ENCODE measurements around the gene DNAJA4.

The DNAJA4 gene

GRCh38 chr15:78284758-78285157 lies 20.4 kb downstream of the DNAJA4 start:
- DNase-seq, result no peak

- no peak for DNase-seq
Observed at GRCh38 chr15:78290222-78290621, 25.9 kb downstream of the DNAJA4 start.

GRCh38 chr15:78291052-78291451 lies 26.7 kb downstream of the DNAJA4 start:
- no peak for DNase-seq

DNA sequence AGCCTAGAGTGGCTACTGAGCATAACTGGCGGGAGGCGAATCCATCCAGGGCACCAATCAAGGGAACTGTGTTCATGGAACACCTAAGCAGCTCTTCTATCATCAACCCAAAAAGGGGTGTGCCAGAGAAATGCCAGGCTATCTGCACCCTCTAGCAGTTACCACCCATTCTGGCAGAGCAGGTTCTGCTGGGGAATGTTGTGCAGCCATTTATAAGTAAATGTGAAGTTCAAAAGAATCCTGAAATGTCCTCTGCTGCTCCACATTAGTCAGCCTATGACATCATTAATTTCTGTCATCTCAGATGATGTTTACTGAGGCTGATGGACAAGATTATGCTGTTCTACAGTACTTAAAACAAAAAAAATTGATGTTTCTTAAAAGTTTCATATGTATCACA lies 27.3 kb downstream of the DNAJA4 start:
- no peak for DNase-seq

DNA sequence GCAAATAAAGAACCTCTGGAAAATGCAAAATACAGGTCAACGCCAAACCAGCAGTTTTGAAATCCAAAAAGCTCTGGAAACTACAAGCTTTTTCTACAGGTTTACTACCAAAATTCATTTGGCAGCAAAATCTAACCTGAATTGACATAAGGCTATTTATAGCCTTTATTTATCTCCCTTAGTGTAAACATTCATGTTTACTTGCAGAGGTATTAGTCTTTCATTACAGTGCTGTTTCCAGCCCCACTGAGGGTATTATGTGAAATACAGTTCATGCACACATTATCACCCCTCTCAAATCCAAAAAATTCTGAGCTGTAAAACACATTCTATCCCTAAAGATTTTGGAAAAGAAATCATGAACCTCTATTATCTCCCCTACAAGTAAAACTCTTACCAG lies 27.9 kb downstream of the DNAJA4 start:
- no peak for DNase-seq

DNA sequence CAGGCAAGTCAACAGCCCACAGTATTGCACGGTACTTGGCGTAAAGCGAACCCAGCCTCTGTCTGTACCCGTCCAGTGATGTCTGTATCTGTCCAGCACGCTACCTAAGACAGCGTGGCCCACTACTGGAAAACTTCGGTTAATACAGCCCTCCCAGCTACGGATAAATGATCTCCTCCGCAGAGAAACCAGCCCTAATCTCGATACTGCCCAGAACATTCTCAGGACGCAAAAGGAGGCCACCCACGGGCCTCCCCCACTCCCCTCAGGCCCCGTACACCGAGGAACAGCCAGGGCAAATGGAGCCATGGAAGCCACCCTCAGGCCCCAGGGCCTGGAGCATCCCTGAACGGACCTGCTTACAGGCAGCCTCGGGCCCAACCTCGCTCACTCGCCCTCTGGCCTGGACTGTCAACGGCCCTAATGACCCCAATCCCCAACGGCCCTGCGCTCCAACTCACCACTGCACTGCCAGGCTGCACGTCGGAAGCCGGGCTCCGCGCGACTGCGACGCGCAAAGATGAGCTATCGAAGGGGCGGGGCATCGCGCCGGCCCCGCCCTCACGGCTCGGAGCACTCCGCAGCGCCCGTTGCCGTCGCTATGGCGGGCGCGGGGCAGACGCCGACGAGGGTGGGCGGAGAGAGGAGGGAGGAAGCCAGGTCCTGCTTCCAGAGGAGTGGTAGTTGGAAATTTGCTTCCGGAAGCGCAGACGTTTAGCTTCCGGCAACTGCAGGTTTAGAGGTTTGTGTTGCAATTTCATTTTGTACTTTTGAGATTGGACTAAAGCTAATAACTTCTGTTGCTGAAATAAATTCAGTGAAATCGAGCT lies 35.0 kb downstream of the DNAJA4 start, which contains the start of gene SKIC8:
SKIC8 (minus strand) TSS at position 509 of the 830 bp plus-strand sequence. CDS start 3,923 bp downstream, outside the sequence.
- DNase-seq, result peak; percentile 94

DNA sequence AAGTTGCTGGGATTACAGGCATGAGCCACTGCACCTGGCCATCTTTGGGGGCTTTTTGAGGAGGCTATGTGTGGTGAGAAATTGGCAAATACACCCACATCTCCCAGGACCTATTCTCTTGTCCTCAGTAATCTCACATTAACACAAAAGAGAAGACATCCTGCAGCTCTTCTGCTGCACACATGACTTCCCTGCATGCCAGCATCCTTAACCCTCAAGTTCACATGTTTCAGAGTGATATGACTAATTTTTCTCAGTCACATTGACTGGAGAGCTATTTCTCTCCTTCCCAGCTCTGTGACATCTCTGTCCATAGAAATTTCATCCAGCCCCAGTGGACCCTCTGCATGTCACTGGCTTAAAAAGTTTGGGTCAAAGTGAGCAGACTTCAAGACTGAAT lies 37.0 kb downstream of the DNAJA4 start:
- no peak for DNase-seq

DNA sequence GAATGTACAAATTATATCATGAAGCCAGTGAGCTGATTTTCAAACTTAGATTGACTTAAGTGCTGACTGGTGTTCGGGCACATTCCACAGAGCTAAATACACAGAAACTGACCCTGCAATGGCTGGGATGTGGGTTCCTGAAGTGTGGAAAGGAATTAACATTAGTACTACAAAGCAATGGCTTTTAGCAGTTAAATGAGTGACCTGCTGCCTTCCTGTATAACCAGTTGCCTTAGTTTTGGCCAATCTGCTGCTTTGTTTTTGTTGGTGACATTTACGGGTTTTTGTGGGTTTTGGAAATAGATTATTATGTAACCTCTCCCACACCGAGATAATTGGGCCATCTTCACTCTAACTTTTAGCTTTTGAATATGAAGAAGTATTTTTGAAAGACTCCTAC lies 37.5 kb downstream of the DNAJA4 start:
- DNase-seq, result no peak

DNA sequence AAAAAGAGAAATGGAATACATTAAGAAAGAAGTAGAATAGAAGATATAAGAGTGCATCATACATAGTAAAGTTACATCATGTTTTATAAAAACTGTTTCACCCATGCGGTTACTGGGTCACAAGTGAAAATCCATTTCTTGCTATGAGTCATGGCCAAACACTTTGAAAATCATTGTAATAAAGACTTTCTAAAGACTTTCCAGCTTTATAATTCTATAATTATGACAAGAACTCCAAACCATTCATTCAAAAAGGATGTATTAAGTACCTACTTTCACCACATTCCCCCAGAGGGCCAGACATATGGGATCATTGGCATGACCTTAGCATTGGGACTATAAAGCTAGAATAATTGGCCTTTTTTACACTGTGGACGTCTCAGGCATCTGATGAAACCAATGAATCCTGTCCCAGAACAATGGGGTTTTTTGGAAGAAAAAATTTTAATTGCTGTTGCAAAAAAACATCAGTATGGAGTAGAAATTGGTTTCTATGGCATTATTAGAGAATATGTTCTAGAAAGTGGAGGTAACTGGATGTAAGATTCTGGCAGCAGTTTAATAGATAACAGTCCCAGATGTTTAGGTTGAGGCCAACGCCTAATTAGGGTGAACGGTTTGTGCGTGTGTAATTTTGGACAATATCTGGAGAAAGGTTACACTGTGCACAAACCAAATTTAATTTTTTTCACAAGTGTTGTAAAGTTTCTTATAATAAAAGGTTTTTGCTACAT lies 38.4 kb downstream of the DNAJA4 start:
- DNase-seq, result no peak

- no peak for DNase-seq
Observed at GRCh38 chr15:78304216-78305066, 40.1 kb downstream of the DNAJA4 start.

DNA sequence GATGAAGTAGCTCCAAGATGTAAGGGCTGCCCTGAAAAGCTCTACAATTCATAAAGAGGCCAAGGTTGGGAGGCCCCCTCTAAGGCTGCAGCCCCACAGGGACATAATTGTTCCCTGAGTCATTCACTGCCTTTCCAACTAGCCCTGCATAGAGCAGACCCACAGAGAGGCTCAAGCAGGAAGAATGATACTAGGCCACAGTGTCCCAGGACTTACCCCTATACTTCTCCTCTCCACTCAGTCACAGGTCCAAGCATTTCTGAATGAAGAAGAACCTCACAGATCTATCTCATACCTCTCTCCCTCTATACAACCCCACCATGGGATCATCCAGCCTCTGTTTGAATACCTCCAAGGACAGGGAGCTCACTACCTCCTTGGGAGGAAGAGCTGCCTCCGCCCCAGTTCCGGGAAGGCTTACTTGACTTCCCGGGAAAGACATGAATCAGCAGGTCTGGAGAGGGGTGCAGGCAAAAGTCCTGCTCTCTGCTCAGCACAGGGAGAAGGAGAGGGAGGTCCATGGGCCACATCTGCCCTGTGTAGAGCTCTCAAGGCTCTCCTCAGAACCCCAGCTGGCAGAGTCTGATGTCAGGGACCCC lies 41.9 kb downstream of the DNAJA4 start:
- DNase-seq, result no peak

- DNase-seq, result no peak
Observed at GRCh38 chr15:78307976-78308375, 43.6 kb downstream of the DNAJA4 start.

GRCh38 chr15:78308422-78309032 lies 44.2 kb downstream of the DNAJA4 start:
- DNase-seq, result peak; percentile 76

DNA sequence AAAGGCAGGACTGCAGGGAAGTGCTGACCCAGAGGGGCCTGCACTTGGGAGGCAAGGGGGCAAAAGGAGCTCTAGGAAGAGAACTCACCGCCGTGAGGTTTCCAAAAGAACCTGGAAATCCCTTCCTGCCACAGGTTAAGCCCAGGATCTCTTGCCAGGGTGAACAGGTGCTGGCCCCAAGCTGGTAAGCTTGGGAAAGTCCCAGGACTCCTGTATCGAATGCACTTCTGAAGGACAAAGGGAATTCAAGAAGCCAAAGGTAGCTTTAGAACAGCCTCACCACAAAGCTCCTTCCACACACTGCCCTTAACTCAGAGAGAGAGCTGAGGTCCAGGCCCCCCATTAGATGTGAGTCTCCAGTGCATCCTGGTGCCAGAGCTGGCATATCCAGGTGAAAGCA lies 46.9 kb downstream of the DNAJA4 start:
- no peak for DNase-seq

DNA sequence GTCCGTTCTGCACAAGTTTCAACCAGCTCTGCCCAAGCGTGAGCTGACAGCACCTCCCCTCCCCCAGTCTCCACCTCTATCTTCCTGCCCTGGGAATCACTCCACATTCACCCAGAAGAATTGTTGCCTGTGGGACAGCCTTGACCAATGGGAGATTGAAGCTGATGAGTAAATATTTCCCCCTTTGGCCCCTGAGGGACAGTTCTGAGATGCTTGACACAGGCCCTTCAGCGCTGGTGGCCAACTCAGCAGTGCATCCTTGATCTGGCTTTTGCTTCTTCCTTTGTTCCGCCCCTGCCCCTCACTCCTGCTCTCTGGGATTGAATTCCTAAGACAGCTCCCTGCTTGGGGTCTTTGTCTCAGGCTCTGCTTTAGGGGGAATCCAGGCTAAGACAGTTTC lies 48.2 kb downstream of the DNAJA4 start:
- no peak for DNase-seq

DNA sequence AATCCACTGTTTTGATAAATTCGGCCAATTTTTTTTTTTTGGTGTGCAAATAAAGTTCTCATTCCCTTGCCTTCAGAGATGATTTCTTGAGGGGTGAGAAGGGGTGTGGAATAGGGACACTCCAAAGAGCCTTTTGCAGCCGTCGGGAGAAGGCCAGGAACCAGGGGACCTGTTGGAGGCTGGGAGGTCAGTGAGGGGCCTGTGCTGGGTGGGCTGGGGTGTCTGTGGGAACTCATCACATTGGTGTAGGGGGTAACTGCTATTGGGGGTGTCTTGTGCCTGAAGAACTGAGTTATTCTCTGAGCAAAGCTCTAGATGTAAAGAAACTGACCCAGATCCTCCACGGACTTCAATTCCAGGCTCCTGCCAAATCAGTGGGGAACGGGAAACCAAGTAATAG lies 48.6 kb downstream of the DNAJA4 start:
- no peak for DNase-seq

DNA sequence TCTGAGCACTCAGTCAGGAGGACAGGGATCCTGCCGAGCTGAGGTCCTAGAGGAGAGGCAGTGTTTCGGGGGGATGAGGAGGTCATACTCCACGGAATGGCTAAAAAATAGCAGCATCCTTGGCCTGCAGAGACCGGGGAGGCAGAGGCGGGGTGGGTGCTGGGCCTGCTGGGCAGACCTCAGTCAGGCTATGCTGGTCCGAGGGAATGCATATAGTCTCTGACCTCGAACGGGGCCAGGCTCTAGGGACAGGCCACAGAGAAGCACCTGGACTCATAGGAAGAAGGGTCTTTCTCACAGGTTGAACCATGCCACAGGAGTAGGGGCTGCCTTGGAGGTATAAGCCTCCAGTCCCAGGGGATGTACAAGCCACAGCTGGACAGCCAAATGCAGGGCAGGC lies 49.0 kb downstream of the DNAJA4 start:
- no peak for DNase-seq

GRCh38 chr15:78314181-78314581 lies 49.8 kb downstream of the DNAJA4 start:
- DNase-seq, result no peak

- DNase-seq, result no peak
Observed at GRCh38 chr15:78315686-78316282, 51.4 kb downstream of the DNAJA4 start.

DNA sequence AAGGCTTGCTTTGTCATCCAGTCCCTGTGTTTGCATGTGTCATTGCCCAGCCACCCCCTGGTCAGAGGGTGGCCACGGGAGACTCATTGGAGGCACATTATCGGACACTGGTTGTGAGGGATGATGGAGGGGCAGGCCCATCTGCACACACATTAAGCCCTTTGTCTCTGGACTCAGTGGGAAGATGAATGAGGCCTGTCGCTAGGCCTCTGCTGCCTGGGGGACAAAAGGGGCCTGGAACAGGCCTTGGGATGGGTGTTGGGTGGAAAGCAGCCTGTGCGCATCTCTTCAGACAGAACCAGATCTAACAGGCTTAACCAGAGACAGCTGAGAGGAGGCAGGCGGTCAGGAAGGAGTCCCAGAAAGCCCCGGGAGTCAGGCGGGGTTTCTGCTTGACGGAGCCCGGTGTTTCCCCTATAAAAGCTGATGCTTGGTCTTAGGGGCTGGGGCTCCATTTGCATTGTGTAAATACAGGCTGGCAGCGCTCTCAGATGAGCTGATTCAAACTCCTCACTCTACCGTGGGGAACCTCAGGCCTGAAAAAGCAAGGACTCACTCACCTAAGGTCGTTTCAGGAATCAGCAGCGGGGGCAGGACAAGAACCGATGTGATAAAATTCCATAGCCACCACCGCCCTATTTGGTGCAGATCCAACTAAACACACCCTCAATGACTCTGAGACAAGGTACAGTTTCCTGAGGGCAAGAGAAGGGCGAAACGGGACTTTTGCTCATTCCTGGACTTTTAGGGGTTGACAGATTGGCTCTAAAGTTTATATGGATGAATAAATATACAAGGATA lies 52.1 kb downstream of the DNAJA4 start:
- no peak for DNase-seq
